ENCODE data around the gene CELF4. TPM values are rescaled to one million over a fixed set of nuclear protein-coding genes. Genes with fewer than 3 reads are reported as not detected.

CELF4 gene
- polyA plus RNA-seq, 1 experiment = not detected

GRCh38 chr18:37553633-37554398 lies 11.8 kb downstream of the CELF4 start:
- no peak for DNase-seq (ENCODE audit: low read depth, low spot score)
- no peaks in the 10 kb centered on the region for H3K27me3 ChIP-seq (ENCODE audit: control insufficient read depth, insufficient read depth, low read length)
- H3K9me3 ChIP-seq (ENCODE audit: control insufficient read depth, insufficient read depth, low read length) = no peaks in the 10 kb centered on the region
- CTCF ChIA-PET = interaction anchor here (0.6 kb wide), 1 partner anchor 216 kb away, joined by 4 read pairs; no protein-coding TSS in a partner anchor
- no peak overlapping the region for H3K4me3 ChIP-seq (ENCODE audit: low read depth, low read length)
- POLR2A ChIA-PET = no interaction called here
- peak; percentile 18; the same call in 1 of the 2 replicates for TF ChIP-seq CTCF (IDR thresholded peaks at IDR 0.05; ENCODE audit: low read depth, low read length)
- H3K27ac ChIP-seq (ENCODE audit: low read depth, low read length) = no peak overlapping the region

DNA sequence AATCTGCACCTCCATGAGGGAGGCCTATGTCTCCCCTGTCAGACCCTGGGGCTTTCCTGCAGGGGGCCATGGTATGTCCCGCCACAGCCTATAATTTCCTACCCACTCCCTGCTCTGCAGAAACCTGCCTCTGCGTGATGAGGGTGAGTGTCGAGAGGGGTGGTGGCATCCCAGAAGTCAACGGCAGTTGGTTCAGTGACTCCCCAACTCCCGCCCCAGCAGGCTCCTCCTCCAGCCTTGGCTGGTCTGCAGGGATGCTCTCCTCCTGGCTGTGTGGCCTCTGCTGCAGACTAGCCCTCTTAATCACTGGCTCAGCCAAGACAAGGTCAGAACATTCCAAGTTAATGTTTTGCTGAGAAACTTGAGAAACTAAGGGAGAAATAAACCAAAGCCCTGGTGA lies 13.3 kb downstream of the CELF4 start:
- ChIA-PET POLR2A (no interaction called here), CTCF (no interaction called here)
- Histone ChIP-seq H3K4me3 (ENCODE audit: low read depth, low read length) (no peak overlapping the region), H3K9me3 (ENCODE audit: control insufficient read depth, insufficient read depth, low read length) (no peaks in the 10 kb centered on the region), H3K27ac (ENCODE audit: low read depth, low read length) (no peak overlapping the region), H3K27me3 (ENCODE audit: control insufficient read depth, insufficient read depth, low read length) (no peaks in the 10 kb centered on the region)
- TF ChIP-seq CTCF (IDR thresholded peaks at IDR 0.05; ENCODE audit: low read depth, low read length) = no peak
- no peak for DNase-seq (ENCODE audit: low read depth, low spot score)

DNA sequence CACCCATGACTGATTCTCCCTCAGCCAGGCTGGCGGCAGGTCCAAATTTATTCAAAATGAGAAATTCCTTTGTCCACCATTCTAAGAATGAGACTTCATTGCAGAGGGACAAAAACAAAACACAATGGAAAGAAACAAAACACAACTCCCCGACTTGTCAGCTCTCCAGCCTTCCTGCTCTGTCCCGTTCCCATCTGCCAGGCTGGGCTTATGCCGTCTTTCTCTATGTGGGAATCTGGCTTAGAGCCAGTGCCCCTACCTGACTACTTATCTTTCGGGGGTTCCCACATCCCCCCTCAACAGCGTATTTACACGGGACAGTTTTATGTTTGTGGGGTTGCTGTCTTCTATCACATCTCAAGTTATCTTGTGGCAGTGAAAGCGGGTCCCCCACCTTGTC lies 13.8 kb downstream of the CELF4 start:
- H3K9me3 ChIP-seq (ENCODE audit: control insufficient read depth, insufficient read depth, low read length) = no peaks in the 10 kb centered on the region

DNA sequence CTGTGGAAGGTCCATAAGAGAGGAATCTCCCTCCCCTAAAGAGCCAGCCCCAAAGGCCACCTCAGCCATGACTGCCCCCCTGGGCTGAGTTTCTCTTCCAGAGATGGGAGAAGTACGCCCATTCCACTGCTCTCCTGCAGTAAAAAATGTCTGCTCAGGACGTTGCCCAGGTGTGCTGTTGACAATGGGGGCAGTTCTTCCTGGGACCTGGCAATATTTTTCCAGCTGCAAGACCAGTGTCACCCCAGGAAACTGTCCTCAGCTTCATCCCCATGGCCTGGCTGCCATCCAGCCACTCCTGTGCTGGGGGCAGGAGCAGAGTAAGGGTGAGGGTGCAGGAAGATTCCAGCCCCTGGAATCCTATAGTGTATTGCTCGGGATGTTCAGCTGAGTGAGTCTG lies 14.3 kb downstream of the CELF4 start:
- H3K9me3 ChIP-seq (ENCODE audit: control insufficient read depth, insufficient read depth, low read length) = no peaks in the 10 kb centered on the region
- POLR2A ChIA-PET = no interaction called here
- CTCF ChIA-PET = no interaction called here
- no peak overlapping the region for H3K4me3 ChIP-seq (ENCODE audit: low read depth, low read length)
- TF ChIP-seq CTCF (IDR thresholded peaks at IDR 0.05; ENCODE audit: low read depth, low read length) = no peak
- no peak overlapping the region for H3K27ac ChIP-seq (ENCODE audit: low read depth, low read length)
- H3K27me3 ChIP-seq (ENCODE audit: control insufficient read depth, insufficient read depth, low read length) = no peaks in the 10 kb centered on the region
- DNase-seq (ENCODE audit: low read depth, low spot score) = no peak

More for the DNA sequence above, 13.8 kb downstream of the CELF4 start:
- no peak overlapping the region for H3K4me3 ChIP-seq (ENCODE audit: low read depth, low read length)
- no peak overlapping the region for H3K27ac ChIP-seq (ENCODE audit: low read depth, low read length)
- POLR2A ChIA-PET = no interaction called here
- no peak for TF ChIP-seq CTCF (IDR thresholded peaks at IDR 0.05; ENCODE audit: low read depth, low read length)
- CTCF ChIA-PET = no interaction called here
- no peaks in the 10 kb centered on the region for H3K27me3 ChIP-seq (ENCODE audit: control insufficient read depth, insufficient read depth, low read length)
- DNase-seq (ENCODE audit: low read depth, low spot score) = no peak

- H3K4me3 ChIP-seq (ENCODE audit: low read depth, low read length) = no peak overlapping the region
- H3K27me3 ChIP-seq (ENCODE audit: control insufficient read depth, insufficient read depth, low read length) = no peaks in the 10 kb centered on the region
- TF ChIP-seq CTCF (IDR thresholded peaks at IDR 0.05; ENCODE audit: low read depth, low read length) = no peak
- no peak overlapping the region for H3K27ac ChIP-seq (ENCODE audit: low read depth, low read length)
- no peak for DNase-seq (ENCODE audit: low read depth, low spot score)
- ChIA-PET POLR2A (no interaction called here), CTCF (no interaction called here)
- no peaks in the 10 kb centered on the region for H3K9me3 ChIP-seq (ENCODE audit: control insufficient read depth, insufficient read depth, low read length)
Observed at GRCh38 chr18:37550118-37550875, 15.3 kb downstream of the CELF4 start.

Data from AG04450 (cell line).